NCI-H748 (cell line): ENCODE measurements around the gene PIP5K1C.
A peak's percentile ranks its signal among the peaks of the same experiment; 100 is the strongest.
"Not testable (repeated sequence)": the region's sequence is repeated elsewhere in the genome, so short reads cannot be mapped to it uniquely, and the experiment has no call there.

Experiments used
- DNase-seq: peaks from one replicate; lab custom pipeline; 2025; ENCODE audit not compliant: unreplicated experiment; lab: John Stamatoyannopoulos, UW

The PIP5K1C gene

GRCh38 chr19:3628766-3629165 lies 71.5 kb downstream of the PIP5K1C start:
- not testable (repeated sequence) for DNase-seq

- DNase-seq = no peak
Measured at GRCh38 chr19:3627351-3627723, 72.9 kb downstream of the PIP5K1C start.

- peak; percentile 97 for DNase-seq
Measured at GRCh38 chr19:3626473-3627350, 73.6 kb downstream of the PIP5K1C start, which contains the start of gene CACTIN. Gene CACTIN (minus strand): TSS chr19:3626790. CDS start chr19:3626762, 28 bp downstream.

- DNase-seq = no peak
Measured at GRCh38 chr19:3625996-3626472, 74.2 kb downstream of the PIP5K1C start.

- no peak for DNase-seq
Measured at GRCh38 chr19:3623716-3624115, 76.6 kb downstream of the PIP5K1C start.

GRCh38 chr19:3622224-3622623 lies 78.0 kb downstream of the PIP5K1C start:
- DNase-seq = no peak

GRCh38 chr19:3621689-3622088 lies 78.6 kb downstream of the PIP5K1C start:
- no peak for DNase-seq

- no peak for DNase-seq
Measured at GRCh38 chr19:3620817-3621547, 79.3 kb downstream of the PIP5K1C start.

- DNase-seq = no peak
Measured at GRCh38 chr19:3620145-3620816, 80.0 kb downstream of the PIP5K1C start.

GRCh38 chr19:3619631-3620012 lies 80.6 kb downstream of the PIP5K1C start:
- DNase-seq = no peak

- no peak for DNase-seq
Measured at GRCh38 chr19:3618811-3619630, 81.2 kb downstream of the PIP5K1C start.

- DNase-seq = no peak
Measured at GRCh38 chr19:3618144-3618810, 82.0 kb downstream of the PIP5K1C start.

- no peak for DNase-seq
Measured at GRCh38 chr19:3617463-3617862, 82.8 kb downstream of the PIP5K1C start.

- no peak for DNase-seq
Measured at GRCh38 chr19:3615524-3616135, 84.6 kb downstream of the PIP5K1C start.

- no peak for DNase-seq
Measured at GRCh38 chr19:3614858-3615505, 85.3 kb downstream of the PIP5K1C start.

GRCh38 chr19:3613818-3614661 lies 86.2 kb downstream of the PIP5K1C start:
- DNase-seq = no peak

GRCh38 chr19:3612901-3613741 lies 87.1 kb downstream of the PIP5K1C start:
- DNase-seq = no peak
